Keratinocyte (primary cell): ENCODE measurements around the gene GLUL.

Source experiments
- EZH2 ChIP-seq: IDR thresholded peaks from one replicate; pipeline ENCODE4 v1.6.1; 2012; ENCODE audit warnings: inconsistent platforms, mild to moderate bottlenecking, low read length, moderate library complexity
- TF ChIP-seq, protein P1 (sequence below), 3 experiments: IDR thresholded peaks in 1 of 3; conservative IDR thresholded peaks in 1 of 3; optimal IDR thresholded peaks in 1 of 3; 2 replicates in 2 of 3; 3 replicates in 1 of 3; pipeline versions ENCODE3 to v1.5.1; 2011; ENCODE audit warnings: low read length in 3 of 3, mild to moderate bottlenecking in 3 of 3, moderate library complexity in 2 of 3, control low read depth in 1 of 3, inconsistent platforms in 1 of 3; ENCODE audit not compliant: insufficient read depth in 2 of 3; ENCODE audit errors: extremely low read depth in 1 of 3

DNA sequence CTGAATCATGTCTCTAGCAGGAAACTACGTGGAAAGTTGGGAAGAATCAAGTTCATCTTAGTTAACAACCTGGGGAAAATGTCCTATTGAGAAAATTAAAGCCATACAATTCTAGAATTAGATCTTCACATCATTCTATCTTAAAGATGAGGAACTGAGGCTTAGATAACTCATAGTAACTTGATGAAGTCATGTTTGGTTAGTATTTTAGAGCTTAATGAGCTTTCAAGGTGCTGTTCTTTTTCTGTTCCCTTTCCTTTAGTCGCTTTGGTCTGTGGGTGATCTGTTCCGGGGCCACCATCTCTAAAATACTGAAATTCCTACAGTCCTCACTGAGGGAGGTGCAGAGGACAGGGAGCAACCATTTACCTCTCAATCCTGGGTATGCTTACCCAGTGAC, 4.3 kb upstream of the GLUL start:
- TF ChIP-seq, protein P1, sequence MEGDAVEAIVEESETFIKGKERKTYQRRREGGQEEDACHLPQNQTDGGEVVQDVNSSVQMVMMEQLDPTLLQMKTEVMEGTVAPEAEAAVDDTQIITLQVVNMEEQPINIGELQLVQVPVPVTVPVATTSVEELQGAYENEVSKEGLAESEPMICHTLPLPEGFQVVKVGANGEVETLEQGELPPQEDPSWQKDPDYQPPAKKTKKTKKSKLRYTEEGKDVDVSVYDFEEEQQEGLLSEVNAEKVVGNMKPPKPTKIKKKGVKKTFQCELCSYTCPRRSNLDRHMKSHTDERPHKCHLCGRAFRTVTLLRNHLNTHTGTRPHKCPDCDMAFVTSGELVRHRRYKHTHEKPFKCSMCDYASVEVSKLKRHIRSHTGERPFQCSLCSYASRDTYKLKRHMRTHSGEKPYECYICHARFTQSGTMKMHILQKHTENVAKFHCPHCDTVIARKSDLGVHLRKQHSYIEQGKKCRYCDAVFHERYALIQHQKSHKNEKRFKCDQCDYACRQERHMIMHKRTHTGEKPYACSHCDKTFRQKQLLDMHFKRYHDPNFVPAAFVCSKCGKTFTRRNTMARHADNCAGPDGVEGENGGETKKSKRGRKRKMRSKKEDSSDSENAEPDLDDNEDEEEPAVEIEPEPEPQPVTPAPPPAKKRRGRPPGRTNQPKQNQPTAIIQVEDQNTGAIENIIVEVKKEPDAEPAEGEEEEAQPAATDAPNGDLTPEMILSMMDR (optimal IDR thresholded peaks at IDR 0.05 in 1 of 3, IDR thresholded peaks at IDR 0.05 in 1 of 3, conservative IDR thresholded peaks at IDR 0.05 in 1 of 3; ENCODE audit: extremely low read depth in 1 of 3, insufficient read depth in 2 of 3, low read length in 3 of 3) = no peak
- no peak for TF ChIP-seq EZH2
